ENCODE measurements around the gene CHL1. TPM values are rescaled to one million over a fixed set of nuclear protein-coding genes. Genes with fewer than 3 reads are reported as not detected.

The CHL1 gene
- total RNA-seq, 2 donors from 2014 or later = 3.0 to 10.6 TPM

- ATAC-seq = no peak
- intact Hi-C loops (cut with DNase I) = no loop called here
Observed at GRCh38 chr3:166799-167198, 29.8 kb upstream of the CHL1 start.

GRCh38 chr3:173886-174285, 22.7 kb upstream of the CHL1 start:
- WGBS, 2 donors = 50 to 67% methylated on average over 1 of the region's 1 CpG
- TF ChIP-seq CTCF (IDR thresholded peaks at IDR 0.05) (no peak), POLR2A (IDR thresholded peaks at IDR 0.05) (no peak)

More at GRCh38 chr3:166799-167198, 29.8 kb upstream of the CHL1 start:
- WGBS, 2 donors = 78 to 81% methylated on average over 5 of the region's 5 CpGs
- Histone ChIP-seq H3K4me1 (no peaks in the 10 kb centered on the region), H3K36me3 (replicated peaks in 1 of 2; ENCODE audit: insufficient read depth in 1 of 2, low read depth in 2 of 2) (no peaks in the 10 kb centered on the region), H3K9me3 (no peaks in the 10 kb centered on the region), H3K27me3 (no peaks in the 10 kb centered on the region), H3K27ac (no peak overlapping the region), H3K4me3 (no peak overlapping the region)
- TF ChIP-seq POLR2A (IDR thresholded peaks at IDR 0.05) (no peak), CTCF (IDR thresholded peaks at IDR 0.05) (no peak)
- no peak for DNase-seq

GRCh38 chr3:184976-185375, 11.6 kb upstream of the CHL1 start:
- H3K27ac ChIP-seq = no peak overlapping the region
- intact Hi-C loops (cut with DNase I) = no loop called here
- H3K4me3 ChIP-seq = no peak overlapping the region
- no peaks in the 10 kb centered on the region for H3K9me3 ChIP-seq
- no peak for ATAC-seq
- 42 to 44% methylated on average over 3 of the region's 3 CpGs for WGBS, 2 donors
- DNase-seq = no peak
- no peaks in the 10 kb centered on the region for H3K36me3 ChIP-seq (replicated peaks in 1 of 2; ENCODE audit: insufficient read depth in 1 of 2, low read depth in 2 of 2)
- H3K27me3 ChIP-seq = no peaks in the 10 kb centered on the region
- TF ChIP-seq POLR2A (IDR thresholded peaks at IDR 0.05) (no peak), CTCF (IDR thresholded peaks at IDR 0.05) (no peak)
- no peaks in the 10 kb centered on the region for H3K4me1 ChIP-seq

More at GRCh38 chr3:173886-174285, 22.7 kb upstream of the CHL1 start:
- H3K9me3 ChIP-seq = no peaks in the 10 kb centered on the region
- no peaks in the 10 kb centered on the region for H3K36me3 ChIP-seq (replicated peaks in 1 of 2; ENCODE audit: insufficient read depth in 1 of 2, low read depth in 2 of 2)
- H3K4me3 ChIP-seq = no peak overlapping the region
- H3K27ac ChIP-seq = no peak overlapping the region
- no peaks in the 10 kb centered on the region for H3K27me3 ChIP-seq
- no peaks in the 10 kb centered on the region for H3K4me1 ChIP-seq
- DNase-seq = no peak
- intact Hi-C loops (cut with DNase I) = no loop called here
- ATAC-seq = no peak

- H3K27me3 ChIP-seq = peaks cover 0 to 14% of the 10 kb centered on the region in 2 donors
- no peak overlapping the region for H3K4me3 ChIP-seq
- no peak for DNase-seq
- WGBS, 2 donors = 85 to 87% methylated on average over 25 of the region's 25 CpGs
- intact Hi-C loops (cut with DNase I) = no loop called here
- no peak overlapping the region for H3K27ac ChIP-seq
- no peak for TF ChIP-seq POLR2A (IDR thresholded peaks at IDR 0.05)
- no peak for TF ChIP-seq CTCF (IDR thresholded peaks at IDR 0.05)
- ATAC-seq = no peak
- no peaks in the 10 kb centered on the region for H3K36me3 ChIP-seq (replicated peaks in 1 of 2; ENCODE audit: insufficient read depth in 1 of 2, low read depth in 2 of 2)
- H3K4me1 ChIP-seq = peaks cover 13% of the 10 kb centered on the region
- H3K9me3 ChIP-seq = no peaks in the 10 kb centered on the region
Observed at GRCh38 chr3:192215-192929, 4.2 kb upstream of the CHL1 start.

- peaks cover 23% of the 10 kb centered on the region for H3K4me1 ChIP-seq
- peaks cover 4 to 26% of the 10 kb centered on the region in 2 donors for H3K27me3 ChIP-seq
- no peak overlapping the region for H3K4me3 ChIP-seq
- TF ChIP-seq CTCF (IDR thresholded peaks at IDR 0.05) (no peak), POLR2A (IDR thresholded peaks at IDR 0.05) (no peak)
- 52 to 72% methylated on average over 2 of the region's 2 CpGs for WGBS, 2 donors
- H3K36me3 ChIP-seq (replicated peaks in 1 of 2; ENCODE audit: insufficient read depth in 1 of 2, low read depth in 2 of 2) = no peaks in the 10 kb centered on the region
- H3K9me3 ChIP-seq = no peaks in the 10 kb centered on the region
- DNase-seq (no peak), ATAC-seq (no peak)
- H3K27ac ChIP-seq = no peak overlapping the region
- intact Hi-C loops (cut with DNase I) = no loop called here
Observed at GRCh38 chr3:194001-194400, 2.6 kb upstream of the CHL1 start.

Data from body of pancreas (tissue), 4 donors.